ENCODE data around the gene CCR6. TPM values are rescaled to one million over a fixed set of nuclear protein-coding genes. Genes with fewer than 3 reads are reported as not detected.

Gene CCR6
- total and polyA plus RNA-seq, 2 of the 8 experiments (the other 6 are each of a cell fraction or from before 2014, with no cell fraction given) = 0.06 TPM; not detected in 1

DNA sequence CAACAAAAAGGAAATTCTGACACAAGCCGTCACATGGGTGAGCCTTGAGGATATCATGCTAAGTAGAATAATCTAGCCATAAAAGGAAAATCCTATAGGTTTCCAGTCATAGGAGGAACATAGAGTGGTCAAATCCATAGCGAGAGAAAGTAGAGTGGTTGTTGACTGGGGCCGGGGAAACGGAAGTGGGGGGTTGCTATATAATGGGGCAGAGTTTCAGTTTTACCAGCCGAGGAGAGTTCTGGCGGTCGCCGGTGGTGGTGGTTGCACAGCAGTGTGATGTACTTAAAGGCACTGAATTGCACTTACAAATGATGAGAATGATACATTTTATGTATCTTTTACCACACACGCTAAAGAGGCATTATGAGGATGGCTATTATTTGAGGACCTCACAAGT lies 30.0 kb downstream of the CCR6 start:
- Histone ChIP-seq H3K4me2 (ENCODE audit: insufficient read depth in 1 of 2, low read depth in 2 of 2, low read length in 2 of 2) (no peak overlapping the region), H3K4ac (replicated peaks; ENCODE audit: insufficient read length, low read depth, low read length) (no peak overlapping the region), H2BK20ac (ENCODE audit: low read length) (peak overlapping the region; percentile 1; the same call in 1 of the 2 replicates), H4K91ac (replicated peaks; ENCODE audit: insufficient read length, low read length) (no peak overlapping the region), H3K56ac (replicated peaks; ENCODE audit: insufficient read length, low read depth, low read length) (no peak overlapping the region), H2BK12ac (ENCODE audit: low read depth, low read length) (no peak overlapping the region), H3K18ac (ENCODE audit: extremely low read depth, low read length) (no peak overlapping the region), H3K9me3 (ENCODE audit: insufficient read depth in 2 of 2, low read depth in 1 of 2, low read length in 1 of 2) (peaks cover 0 to 3% of the 10 kb centered on the region in 2 experiments; a peak in 1 of 4 replicates), H2BK15ac (ENCODE audit: low read length) (no peak overlapping the region), H2BK120ac (replicated peaks; ENCODE audit: low read depth, low read length) (peak overlapping the region; percentile 40), H2BK5ac (ENCODE audit: low read depth, low read length) (no peak overlapping the region), H4K5ac (ENCODE audit: insufficient read length, low read depth, low read length) (no peak overlapping the region), H3K4me1 (replicated peaks in 1 of 4; ENCODE audit: control insufficient read depth in 3 of 4, insufficient read depth in 4 of 4, low read length in 3 of 4) (peaks cover 0 to 12% (median 7%) of the 10 kb centered on the region in 4 experiments), H3K23ac (ENCODE audit: insufficient read length) (no peak overlapping the region), H3K14ac (ENCODE audit: insufficient read length) (no peak overlapping the region), H2AK5ac (ENCODE audit: low read depth, low read length) (no peak overlapping the region), H4K8ac (ENCODE audit: extremely low read depth, insufficient read depth, low read length) (no peak overlapping the region), H3K79me1 (ENCODE audit: low read depth, low read length) (no peaks in the 10 kb centered on the region), H3K4me3 (ENCODE audit: extremely low read depth in 1 of 4, insufficient read depth in 2 of 4, low read depth in 3 of 4, low read length in 4 of 4) (no peak overlapping the region), H3K79me2 (ENCODE audit: control insufficient read depth in 1 of 2, insufficient read depth in 2 of 2, low read length in 2 of 2) (no peaks in the 10 kb centered on the region), H3K23me2 (ENCODE audit: low read depth, low read length) (no peaks in the 10 kb centered on the region), H3K27ac (ENCODE audit: low read depth, low read length) (no peak overlapping the region), H3K27me3 (replicated peaks in 1 of 4; ENCODE audit: control insufficient read depth in 3 of 4, extremely low read depth in 1 of 4, insufficient read depth in 3 of 4, low read length in 3 of 4) (peaks cover 0 to 3% (median 0%) of the 10 kb centered on the region in 4 experiments; a peak in 2 of 7 replicates), H3K9ac (replicated peaks in 1 of 4; ENCODE audit: extremely low read depth in 1 of 4, low read depth in 3 of 4, low read length in 3 of 4) (no peak overlapping the region), H3K36me3 (ENCODE audit: control insufficient read depth in 2 of 4, insufficient read depth in 4 of 4, low read length in 3 of 4) (no peaks in the 10 kb centered on the region), H4K20me1 (replicated peaks in 1 of 2; ENCODE audit: control insufficient read depth in 1 of 2, insufficient read depth in 2 of 2, low read length in 2 of 2) (no peaks in the 10 kb centered on the region), H2AFZ (ENCODE audit: low read length) (no peak overlapping the region)
- 94% methylated on average over 9 of the region's 9 CpGs; no CpG with 5 or more reads in 1 of the 2 experiments for WGBS, 2 experiments (ENCODE audit: extremely low coverage in 1 of 2, insufficient coverage in 1 of 2, insufficient read length in 1 of 2, insufficient replicate concordance in 2 of 2, low coverage in 1 of 2, low lambda C conversion rate in 2 of 2, missing lambda C conversion rate in 1 of 2)
- TF ChIP-seq SP2 (IDR thresholded peaks at IDR 0.05; ENCODE audit: low read length) (no peak), SIRT6 (IDR thresholded peaks at IDR 0.05; ENCODE audit: low read length) (no peak), HDAC6 (IDR thresholded peaks at IDR 0.05; ENCODE audit: low read depth, low read length) (no peak)
- ChIA-PET CTCF (ENCODE audit: partially characterized antibody) (interaction anchor here (2.4 kb wide), 1 partner anchor 8 kb away, joined by 11 read pairs; no protein-coding TSS in a partner anchor), POLR2A (ENCODE audit: partially characterized antibody) (interaction anchor here (1.9 kb wide), 1 partner anchor 15 kb away, joined by 5 read pairs; no protein-coding TSS in a partner anchor)
- FAIRE-seq (no peak), DNase-seq (ENCODE audit: low read depth in 1 of 2, low spot score in 2 of 2) (no peak)

Measured in H1 (cell line).